NCI-H2227 treated with DMSO at 0.1 percent for 48 hours (cell line): ENCODE results near the gene MTSS2.

Source experiments
- DNase-seq: peaks from one replicate; lab custom pipeline; 2025; lab: John Stamatoyannopoulos, UW

The MTSS2 gene

DNA sequence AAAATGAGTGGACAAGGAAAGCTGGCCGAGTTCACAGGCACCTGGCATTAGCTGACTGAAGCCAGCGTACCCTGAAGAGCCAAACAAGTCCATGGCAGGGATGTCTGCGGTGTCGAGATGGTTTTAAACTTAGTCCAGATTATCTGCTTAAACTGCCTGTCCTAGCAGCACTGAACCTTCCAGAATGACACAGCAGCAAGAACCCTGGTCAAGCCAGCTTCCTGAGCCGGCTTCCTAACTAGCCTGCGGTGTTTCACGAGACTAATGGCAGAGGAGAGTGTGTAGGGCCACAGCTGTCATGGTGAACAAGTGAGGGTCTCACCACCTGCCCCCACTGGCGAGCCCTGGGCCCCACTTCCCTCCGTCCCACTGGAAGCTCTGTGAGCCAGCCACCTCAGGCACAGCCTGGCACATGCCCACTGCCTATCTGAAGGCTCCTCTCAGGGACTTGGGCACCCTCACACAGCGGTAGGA, 28.8 kb upstream of the MTSS2 start:
- DNase-seq = no peak

DNA sequence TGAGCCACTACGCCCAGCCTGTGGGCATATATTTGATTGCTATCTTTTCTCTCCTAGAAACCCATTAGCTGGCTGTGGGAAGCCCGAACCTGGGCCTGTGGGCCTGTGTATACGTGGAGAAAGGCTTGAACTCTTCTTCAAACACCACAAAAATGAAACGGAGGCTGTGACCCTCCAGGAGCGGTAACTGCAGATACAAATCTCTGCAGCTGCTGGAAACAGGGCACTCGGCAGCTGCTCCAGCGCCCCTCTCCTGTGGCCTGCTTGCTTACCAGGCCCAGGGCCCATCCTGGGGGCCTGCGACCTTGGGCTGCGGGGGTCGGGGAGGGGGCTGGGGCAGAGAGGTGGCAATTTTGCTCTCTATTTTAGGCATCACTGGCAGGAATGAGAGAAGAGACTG, 28.0 kb upstream of the MTSS2 start:
- DNase-seq = no peak

DNA sequence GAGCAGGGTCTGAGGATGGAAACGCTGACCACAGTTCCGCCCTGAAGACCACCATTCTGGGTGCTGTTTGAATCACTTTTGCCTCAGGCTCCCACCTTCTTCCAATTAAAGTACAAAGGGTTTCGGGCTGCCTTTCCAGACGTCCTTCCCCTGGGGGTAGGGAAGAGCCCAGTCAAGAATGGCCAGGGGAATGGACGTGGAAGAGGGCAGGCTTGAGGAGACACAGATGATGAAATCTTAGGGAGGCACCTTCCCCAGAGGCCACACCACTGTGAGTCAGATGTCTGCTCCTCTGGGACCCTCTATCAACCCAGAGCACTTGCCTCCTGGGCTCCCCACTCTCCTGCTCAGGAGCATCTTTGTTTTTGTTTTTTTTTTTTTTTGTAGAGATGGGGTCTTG, 27.5 kb upstream of the MTSS2 start:
- no peak for DNase-seq

DNA sequence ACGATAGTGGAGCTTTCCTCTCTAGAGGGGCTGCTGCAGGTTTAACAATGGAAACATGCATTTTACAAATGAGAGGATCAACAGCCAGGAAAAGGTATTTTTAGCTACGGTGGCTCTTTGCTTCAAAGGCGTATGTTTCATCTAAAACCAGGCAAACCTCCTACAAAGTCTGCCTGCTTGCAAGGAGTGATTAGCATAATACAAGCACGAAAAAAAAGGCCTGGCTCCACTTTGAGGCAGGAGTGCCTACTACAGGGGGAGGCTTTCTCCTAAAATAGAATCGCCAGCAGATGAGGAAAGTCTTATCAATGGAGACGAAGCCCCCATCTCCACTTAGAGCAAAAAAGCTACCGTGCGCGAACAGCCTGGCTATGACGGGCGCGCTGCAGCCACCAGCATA, 27.1 kb upstream of the MTSS2 start:
- no peak for DNase-seq

DNA sequence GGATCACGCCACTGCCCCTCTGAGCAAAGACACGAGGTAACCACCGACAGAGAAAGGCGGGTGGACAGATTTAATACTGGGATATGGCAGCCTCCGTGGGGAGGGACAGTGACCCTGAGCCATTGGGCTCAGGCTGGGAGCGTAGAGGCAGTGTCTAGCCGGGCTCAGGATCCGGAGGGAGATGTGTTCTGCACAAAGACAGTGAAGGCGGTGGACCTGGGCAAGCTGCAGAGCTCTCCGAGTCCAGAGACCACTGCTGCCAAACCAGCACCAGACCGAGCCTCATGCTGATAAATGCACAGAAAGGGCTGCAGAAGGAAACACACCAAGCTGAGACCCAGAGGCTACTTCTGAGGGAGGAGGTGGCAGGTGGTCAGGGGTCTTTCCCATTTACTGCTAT, 26.5 kb upstream of the MTSS2 start:
- DNase-seq = no peak

DNA sequence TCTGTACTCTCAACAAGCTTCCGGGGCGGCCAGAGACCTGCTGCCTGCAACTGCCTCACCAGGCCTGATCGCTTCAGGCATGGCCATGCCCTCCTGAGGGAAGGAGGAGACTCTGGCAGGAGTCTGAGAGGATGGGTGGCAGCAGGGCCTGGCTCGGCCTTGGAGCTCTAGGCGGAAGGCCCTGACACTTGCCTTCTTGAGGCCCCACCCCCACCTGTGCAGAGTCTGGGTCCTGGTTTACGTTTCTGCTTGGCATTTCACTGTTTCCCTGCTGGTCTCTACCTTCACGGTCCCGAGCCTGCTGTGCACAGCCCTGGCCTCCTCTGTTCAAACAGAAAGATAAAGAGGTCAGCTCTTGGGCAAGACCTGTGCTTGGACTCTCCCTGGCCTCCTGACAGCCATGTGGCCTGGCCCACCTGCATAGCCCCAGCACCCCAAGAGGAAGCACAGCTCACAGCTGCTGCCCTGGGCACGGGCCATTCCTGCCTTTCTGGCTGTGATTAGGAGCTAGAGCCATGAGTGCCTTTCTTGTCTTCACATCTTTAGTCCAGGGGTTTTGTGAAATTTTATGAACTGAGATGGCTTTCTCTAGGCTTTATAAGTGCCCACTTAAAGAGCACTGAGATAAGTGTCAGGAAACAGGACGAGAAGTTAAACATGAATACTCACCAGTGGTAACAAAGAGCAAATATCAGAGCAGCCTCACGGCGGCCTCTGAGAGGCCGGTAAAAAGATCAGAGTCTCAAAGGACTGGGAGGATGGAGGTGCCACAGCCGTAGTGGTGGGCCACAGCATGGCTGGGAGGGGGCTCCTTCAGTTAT, 25.6 kb upstream of the MTSS2 start:
- no peak for DNase-seq

DNA sequence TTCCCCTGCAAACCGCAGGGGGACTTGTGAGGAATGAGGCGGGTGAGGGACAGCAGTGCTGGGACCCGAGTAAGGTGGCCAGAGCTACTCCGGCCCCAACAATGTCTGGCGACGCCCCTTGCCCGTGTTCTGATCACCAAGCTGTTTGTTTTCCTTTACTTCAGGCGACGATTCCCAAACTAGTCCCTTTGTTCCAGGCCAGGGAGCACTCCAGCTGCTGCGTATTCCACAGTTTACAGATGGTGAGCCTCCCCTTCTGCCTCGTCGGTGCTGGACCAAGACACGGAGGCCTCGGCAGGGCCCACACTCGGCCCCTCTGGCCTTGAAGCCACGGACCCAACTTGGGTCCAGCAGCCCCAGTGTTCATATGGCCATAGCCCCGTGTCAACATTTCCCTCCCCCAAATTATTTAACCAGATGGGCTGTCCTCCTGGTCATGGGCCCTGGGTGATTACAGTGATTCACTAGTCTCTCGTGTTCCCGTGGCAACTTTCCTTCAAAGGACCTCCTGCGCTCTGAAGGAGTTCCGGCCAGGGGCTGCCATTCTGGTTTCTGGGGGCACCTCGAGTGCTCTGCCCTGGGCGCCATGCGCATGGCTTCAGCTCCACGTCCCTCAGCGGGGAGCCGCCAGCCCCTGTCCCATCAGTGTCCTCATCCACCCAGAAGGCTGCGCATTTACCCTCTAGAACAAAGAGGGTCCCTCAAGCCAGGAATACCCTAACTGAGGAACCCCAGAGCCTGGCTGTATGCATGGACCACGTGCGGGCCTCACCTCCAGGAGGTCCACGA, 24.8 kb upstream of the MTSS2 start:
- DNase-seq = no peak

DNA sequence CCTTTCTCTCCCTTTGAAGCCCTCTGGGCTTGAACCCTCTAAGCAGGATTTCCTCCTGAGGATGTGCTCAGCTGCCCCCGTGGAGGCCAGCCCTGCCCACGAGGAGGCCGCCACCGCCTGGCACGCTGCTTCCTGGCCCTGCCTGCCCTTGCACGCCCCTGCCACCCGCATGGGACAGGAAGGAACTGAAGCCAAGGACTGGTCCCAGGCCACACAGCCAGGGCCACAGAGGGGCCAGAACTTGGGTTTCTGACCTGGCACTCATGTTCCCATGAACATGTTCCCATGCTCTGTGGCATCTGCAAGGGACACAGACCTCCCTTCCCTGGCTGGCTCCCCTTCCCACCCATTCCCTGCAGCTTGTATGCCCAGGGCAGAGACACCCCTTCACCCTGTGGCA, 24.1 kb upstream of the MTSS2 start:
- no peak for DNase-seq

DNA sequence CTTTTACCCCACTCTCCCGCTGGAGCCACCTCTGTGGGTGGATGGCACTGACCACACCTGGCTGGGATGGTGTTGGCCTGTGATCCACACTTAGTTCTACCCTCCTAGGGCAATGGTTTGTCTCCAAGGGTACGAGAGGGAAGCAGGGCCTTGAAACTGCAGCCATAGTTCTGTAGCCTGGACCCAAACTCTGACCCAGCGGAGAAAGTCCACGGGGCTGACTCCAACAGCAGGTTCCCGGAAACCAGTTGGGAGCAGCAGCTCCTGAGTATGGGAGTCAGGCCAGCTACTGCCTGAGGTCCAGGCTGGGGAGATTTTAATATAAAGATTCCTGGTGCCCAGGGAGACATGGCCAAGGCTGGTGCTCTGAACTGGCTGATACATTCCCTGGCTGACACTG, 23.6 kb upstream of the MTSS2 start:
- no peak for DNase-seq

DNA sequence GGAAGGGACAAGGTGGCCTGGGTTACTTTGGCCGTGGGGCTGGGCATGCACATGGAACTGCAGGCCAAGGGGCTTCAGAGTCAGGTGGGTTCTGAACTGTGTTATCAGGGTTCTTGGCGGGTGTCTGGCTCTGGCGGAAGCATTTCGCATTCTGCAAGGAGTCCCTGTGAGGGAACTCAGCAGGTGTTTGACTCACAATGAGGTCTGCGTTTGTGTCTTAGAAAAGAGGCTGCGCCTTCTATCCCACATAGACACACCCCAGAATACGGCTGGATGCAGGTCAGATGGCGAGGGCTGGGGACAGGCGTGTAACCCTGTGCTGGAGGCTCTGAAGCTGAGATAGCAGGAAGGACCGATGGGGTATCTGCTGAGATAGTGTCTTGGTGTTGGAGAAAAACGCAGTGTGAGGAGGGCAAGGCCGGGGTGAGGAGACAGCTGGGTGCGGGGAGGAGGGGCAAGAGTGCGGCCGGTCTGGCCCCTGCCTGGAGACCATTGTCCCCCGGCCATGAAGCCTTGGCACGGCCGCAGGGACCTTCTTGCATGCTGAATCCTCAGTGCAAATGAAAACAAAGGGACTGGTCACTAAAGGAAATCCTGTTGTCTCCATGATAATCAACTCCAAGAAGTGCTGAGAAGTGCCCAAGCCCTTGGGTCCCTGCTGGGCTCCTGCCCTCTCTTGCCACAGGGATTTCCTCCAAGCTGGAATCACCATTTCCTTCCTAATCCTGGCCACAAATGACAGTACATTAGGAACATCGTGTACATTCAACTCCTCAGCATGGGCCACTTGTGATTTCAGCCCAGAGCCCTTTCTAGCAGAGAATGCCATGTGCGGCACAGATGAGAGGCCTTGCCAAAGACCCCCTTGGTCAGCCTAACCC, 22.8 kb upstream of the MTSS2 start:
- no peak for DNase-seq

DNA sequence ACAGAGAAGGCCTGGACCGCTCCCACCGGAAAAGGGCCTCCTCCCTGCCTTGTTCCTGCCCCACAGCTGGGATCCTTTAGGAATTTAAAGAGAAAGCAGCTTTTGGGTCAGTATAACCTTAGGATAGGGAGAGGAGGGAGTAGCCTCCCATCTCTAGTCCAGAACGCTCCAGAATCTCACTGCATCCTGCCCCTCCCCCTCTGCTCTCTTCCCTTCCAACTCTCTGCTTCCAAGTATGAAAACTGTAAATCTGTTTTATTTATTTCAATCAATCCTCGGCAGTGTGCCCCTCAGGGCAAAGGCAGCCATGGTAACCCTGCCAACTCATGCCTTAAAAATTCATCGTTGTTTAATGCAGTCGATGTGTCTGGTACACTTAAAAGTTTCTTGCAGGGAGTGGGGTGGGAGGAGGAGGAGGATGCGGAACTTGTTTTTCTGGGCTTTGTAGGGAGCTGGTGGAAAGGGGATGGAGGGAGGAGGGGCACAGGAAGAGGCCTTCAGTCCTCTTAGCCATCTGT, 21.2 kb upstream of the MTSS2 start:
- no peak for DNase-seq

DNA sequence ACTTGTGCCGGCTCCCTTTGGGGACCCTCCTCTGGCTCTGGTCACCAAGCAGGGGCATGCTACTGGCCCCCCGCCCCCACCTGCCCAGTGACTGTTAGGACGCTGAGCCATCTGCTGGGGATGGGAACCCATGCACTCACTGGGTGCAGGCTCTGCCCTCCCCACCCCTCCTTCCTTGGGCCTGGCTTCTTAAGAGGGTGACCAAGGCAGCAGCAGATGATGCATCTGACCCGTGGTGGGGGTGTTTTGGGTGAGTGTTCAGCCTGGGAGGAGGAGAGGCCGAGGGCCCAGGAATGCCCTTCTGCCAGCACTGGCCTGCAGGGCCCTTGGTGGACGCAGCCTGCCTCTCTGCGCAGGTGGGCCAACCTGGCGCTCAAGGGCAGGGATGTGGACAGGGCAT, 19.2 kb upstream of the MTSS2 start:
- DNase-seq = no peak

DNA sequence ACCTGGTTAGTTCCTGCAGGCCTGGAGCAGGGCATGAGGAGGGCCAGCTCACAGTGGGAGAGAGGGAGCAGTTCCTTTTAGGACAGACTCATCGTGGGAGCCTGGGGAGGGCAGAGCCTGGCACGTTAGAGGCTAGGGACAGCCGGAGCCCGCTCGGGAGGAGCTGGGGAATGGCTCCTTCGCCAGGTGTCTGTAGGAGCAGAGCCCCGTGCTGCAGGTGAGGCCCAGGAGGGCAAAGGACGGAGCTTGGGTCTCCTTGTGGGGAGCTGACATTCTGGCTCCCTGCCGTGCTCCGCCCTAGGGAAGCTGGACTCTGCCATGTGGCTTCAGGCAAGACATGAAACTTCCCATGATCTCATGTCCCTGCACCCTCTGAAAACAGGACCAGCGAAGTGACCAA, 18.7 kb upstream of the MTSS2 start:
- no peak for DNase-seq

DNA sequence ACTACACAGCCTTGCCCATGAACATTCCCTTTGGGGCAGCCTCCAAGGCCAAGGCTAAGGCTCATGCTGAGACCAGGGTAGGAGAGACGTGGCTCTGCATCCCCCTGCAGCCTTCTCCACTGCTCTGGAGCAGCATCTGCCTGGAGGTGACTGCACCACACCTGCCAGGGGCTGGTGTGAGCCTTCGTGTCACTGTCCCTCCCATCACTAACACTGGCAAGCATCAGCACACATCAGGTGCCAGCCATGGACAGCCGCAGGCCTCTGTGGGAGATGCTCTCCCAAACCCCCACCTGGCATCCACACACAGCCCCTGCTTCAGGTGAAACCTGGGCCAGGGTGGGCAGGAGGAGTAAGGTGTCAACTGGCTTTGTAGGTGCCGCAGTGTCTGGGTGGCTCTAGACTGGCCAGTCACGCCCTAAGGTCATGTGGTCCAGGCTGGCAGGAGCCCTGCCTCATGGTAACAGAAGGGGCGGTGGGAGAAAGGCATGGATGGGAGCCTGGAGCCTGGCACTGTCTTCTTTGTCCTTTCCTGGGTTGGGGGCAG, 18.1 kb upstream of the MTSS2 start:
- no peak for DNase-seq

DNA sequence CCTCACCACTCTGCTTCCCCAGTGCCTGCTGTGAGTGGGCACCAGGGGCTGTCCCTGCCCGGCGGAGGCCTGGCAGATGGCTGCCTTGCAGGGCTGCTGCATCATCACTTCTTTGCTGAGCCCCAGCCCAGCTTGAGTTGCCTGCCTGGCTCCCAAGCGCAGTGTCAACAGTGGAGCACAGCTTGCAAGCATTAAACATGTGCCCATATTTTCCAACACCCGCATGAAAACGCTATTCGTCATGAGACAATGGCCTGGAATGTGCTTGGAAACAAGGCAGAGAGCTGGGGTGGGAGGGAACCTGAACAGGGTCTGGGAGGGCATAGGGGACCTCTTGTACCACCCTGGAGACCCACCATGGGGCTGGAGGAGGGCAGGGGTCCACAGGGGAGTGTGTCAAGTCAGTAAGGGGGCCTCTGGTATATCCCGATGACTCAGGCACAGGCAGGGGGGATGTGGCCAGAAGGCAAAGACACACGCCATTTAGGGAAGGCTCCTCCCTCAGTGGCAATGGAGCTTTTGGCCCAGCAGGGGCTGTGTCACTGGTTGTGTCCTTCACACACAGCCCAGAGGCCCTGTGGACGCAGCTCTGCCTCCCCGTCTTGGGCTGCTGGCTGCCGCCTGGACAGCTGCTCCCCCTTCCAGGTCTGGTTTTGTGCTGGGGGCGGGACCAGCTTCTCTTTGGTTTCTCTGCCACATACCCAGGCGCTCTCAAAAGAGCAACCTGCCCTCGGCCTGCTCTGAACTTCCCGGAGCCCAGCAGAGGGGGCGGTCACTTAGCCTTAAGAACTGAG, 17.4 kb upstream of the MTSS2 start:
- no peak for DNase-seq

DNA sequence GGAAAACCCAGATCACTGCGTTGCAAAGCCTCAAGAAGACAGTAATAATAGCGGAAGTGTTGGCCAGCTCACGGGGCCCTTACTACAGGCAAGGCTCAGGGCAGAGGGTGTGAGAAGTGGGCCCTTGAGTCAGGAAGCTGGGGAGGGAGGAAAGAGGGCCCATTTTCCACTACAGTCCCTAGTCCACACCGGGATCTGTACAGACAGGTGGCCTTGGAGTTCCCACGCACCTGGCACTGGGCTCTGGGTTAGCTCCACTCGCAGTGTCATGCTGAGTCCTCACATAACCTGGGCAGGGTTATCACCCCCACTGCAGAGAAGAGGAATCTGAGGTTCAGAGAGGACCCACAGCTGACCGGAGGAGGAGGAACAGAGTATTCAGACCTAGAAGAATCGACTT, 16.8 kb upstream of the MTSS2 start:
- DNase-seq = no peak

DNA sequence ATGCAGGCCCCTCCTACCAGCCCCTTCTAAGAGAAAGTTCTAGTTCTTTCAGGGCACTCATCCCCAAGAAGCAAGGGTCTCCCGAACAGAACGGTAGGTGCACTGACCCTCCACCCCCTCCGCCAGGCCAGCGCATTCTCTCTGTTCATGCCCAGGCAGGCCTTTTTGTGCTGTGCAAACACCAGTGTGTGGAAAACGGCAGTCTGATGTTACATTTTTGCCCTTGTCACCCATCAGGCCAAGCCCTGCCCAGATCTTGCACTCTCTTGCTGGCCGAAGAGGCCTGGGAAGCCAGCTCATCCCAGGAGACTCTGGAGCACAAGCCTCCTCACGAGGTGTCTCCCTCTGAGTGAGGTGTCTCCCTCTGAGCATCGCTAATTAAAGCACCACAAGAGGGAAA, 16.1 kb upstream of the MTSS2 start:
- DNase-seq = no peak

DNA sequence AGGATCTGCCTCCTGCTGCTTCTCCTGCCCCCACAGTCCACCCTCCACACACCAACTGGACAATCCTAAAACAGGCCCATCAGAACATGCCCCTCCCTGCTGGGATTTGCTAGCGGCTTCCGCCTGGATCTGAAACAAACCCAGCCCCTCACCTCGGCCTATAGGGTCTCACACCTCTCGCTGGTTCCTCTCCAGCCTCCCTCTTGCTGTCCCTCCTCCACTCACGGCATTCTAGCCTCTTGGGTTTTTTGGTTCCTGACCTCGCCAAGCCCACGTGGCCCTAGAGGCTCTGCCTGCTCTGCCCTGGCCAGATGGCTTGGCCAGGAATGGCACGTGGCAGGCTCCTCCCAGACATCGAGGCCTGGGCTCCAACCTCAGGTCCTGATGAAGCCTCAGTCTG, 15.7 kb upstream of the MTSS2 start:
- DNase-seq = no peak

DNA sequence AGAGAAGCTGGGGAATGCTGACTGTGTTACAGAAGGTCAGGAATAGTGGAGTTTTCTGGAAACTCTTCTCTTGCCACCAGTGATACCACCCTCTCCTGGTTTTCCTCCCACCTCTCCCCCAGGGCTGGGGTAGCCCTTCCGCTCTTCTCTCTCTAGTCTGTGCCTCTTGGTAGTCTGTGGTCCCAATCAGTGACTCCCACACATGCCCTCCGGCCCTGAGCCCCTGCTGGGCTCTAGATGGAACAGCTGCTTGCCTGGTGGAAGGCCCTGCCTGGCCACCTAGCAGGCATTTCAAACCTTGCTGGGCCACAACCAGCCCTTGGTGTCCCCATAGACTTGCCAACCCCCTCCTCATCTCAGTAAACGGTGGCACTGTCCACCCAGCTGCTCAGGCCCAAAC, 15.2 kb upstream of the MTSS2 start:
- no peak for DNase-seq

DNA sequence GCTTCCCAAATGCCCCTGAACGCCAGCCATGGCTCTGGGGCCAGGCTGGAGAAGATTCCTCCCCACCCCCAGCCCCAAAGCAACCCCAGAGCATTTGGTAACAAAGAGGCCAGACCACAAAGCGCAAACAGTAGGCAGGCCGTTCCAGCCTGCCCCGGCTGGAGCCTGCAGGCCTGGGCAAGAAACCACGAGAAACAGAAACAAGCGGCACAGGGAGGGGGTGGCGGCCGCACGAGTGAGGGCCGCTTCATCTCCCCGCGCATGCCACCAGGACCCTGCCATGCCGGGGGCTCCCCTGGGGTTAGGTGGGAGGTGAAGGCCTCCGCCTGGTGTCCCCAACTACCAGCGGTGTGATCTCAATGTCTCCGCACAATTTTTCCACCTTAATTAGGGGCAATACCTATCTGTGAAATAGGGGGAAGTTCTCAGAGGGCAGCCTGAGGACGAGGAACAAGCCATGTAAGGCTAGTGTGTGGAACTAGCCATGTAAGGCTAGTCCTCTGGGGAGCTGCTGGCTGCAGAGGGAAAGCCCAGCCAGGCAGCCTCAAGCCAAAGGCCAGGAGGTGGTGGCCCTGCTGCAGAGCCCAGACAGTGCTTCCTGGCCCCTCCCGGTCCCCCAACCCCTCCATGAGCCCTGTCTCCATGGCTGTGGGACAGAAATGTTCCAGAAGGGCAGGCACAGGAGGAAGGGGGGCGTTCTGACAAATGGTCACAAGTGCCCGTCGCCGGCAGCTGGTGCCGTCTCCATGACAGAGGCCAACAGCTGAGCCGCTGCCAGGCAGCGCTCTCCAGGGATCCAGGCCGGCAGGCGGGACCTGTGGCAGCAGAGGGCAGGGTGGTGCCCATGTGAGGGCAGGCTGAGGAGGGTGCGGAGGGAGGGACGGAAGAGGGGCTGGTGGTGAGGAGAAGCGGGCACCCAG, 14.5 kb upstream of the MTSS2 start:
- no peak for DNase-seq
